ENCODE results near the gene ALX4. TPM values are rescaled to one million over a fixed set of nuclear protein-coding genes. Genes with fewer than 3 reads are reported as not detected.

Gene ALX4
- total and polyA plus RNA-seq, 2 donors (not counting 3 experiments of a cell fraction or from before 2014, with no cell fraction given) = not detected

GRCh38 chr11:44274404-44274803 is 35.5 kb downstream of the ALX4 start:
- no TSS peak for BruUV-seq (replicated peaks)
- CTCF ChIA-PET = interaction anchor here (3.7 kb wide), 1 partner anchor 12 kb away, joined by 13 read pairs; no protein-coding TSS in a partner anchor
- no peaks in the 10 kb centered on the region for H4K20me1 ChIP-seq (replicated peaks; ENCODE audit: control insufficient read depth, extremely low read depth, insufficient read depth, low read length)
- no peak overlapping the region for H2AFZ ChIP-seq (ENCODE audit: low read depth, low read length)
- POLR2A ChIA-PET = no interaction called here
- H3K4me3 ChIP-seq (replicated peaks in 1 of 3; ENCODE audit: insufficient read depth in 1 of 3, low read depth in 1 of 3, low read length in 3 of 3) = no peak overlapping the region
- no peaks in the 10 kb centered on the region for H3K9me3 ChIP-seq (replicated peaks; ENCODE audit: control insufficient read depth, insufficient read depth, low read length)
- no peaks in the 10 kb centered on the region for H3K9me1 ChIP-seq (replicated peaks; ENCODE audit: control insufficient read depth, extremely low read depth, insufficient read depth, low read length)
- H3K4me1 ChIP-seq (ENCODE audit: control insufficient read depth, extremely low read depth, insufficient read depth, low read length) = peaks cover 11% of the 10 kb centered on the region
- TF ChIP-seq MYC (IDR thresholded peaks at IDR 0.05; ENCODE audit: low read depth, low read length) = no peak
- TF ChIP-seq MAX (IDR thresholded peaks at IDR 0.05; ENCODE audit: insufficient read depth, insufficient read length) = no peak
- TF ChIP-seq POLR2A (IDR thresholded peaks at IDR 0.05; ENCODE audit: low read depth, low read length) = no peak
- no peak for TF ChIP-seq FOS (IDR thresholded peaks at IDR 0.05; ENCODE audit: borderline replicate concordance, insufficient read depth, low read length)
- no peak for TF ChIP-seq GATA2 (IDR thresholded peaks at IDR 0.05; ENCODE audit: insufficient read depth, insufficient read length, low read depth, low read length)
- no peak for TF ChIP-seq CTCF (IDR thresholded peaks at IDR 0.05; ENCODE audit: extremely low read depth in 1 of 2, insufficient read depth in 1 of 2, low read depth in 1 of 2, low read length in 2 of 2)
- no peak for TF ChIP-seq EZH2 (IDR thresholded peaks at IDR 0.05; ENCODE audit: borderline replicate concordance, low read depth, low read length, severe bottlenecking)
- no peak for TF ChIP-seq JUN (IDR thresholded peaks at IDR 0.05; ENCODE audit: borderline replicate concordance, insufficient read depth, insufficient read length, low read depth)
- no peak for DNase-seq (ENCODE audit: low read depth, low spot score)
- no peak overlapping the region for H3K4me2 ChIP-seq (ENCODE audit: insufficient read depth, low read length)
- H3K27me3 ChIP-seq (ENCODE audit: control insufficient read depth in 2 of 2, insufficient read depth in 2 of 2, low read length in 2 of 2) = peaks cover 0 to 1% of the 10 kb centered on the region in 2 experiments
- H3K27ac ChIP-seq (ENCODE audit: insufficient read depth, low read depth, low read length) = no peak overlapping the region
- H3K36me3 ChIP-seq (ENCODE audit: control insufficient read depth in 2 of 2, extremely low read depth in 1 of 2, insufficient read depth in 2 of 2, low read length in 2 of 2) = no peaks in the 10 kb centered on the region
- dilution Hi-C loops (cut with MboI; ENCODE audit: extremely low pct_ligation_motif_present, low sequenced_read_pairs) (no loop called here), intact Hi-C loops (cut with micrococcal nuclease) (no loop called here)
- no peaks in the 10 kb centered on the region for H3K79me2 ChIP-seq (ENCODE audit: control insufficient read depth, insufficient read depth, low read length)
- no peak overlapping the region for H3K9ac ChIP-seq (replicated peaks; ENCODE audit: extremely low read depth, insufficient read depth, low read length)
- FAIRE-seq = no peak

Data from endothelial cell of umbilical vein (primary cell).